ENCODE data around the gene IL21R. TPM values are rescaled to one million over a fixed set of nuclear protein-coding genes. Genes with fewer than 3 reads are reported as not detected.

IL21R gene
- total and polyA plus RNA-seq, 9 of the 15 experiments (the other 6 are each of a cell fraction or from before 2014, with no cell fraction given): 0.04 to 0.34 (median 0.18) TPM; not detected in 1

DNA sequence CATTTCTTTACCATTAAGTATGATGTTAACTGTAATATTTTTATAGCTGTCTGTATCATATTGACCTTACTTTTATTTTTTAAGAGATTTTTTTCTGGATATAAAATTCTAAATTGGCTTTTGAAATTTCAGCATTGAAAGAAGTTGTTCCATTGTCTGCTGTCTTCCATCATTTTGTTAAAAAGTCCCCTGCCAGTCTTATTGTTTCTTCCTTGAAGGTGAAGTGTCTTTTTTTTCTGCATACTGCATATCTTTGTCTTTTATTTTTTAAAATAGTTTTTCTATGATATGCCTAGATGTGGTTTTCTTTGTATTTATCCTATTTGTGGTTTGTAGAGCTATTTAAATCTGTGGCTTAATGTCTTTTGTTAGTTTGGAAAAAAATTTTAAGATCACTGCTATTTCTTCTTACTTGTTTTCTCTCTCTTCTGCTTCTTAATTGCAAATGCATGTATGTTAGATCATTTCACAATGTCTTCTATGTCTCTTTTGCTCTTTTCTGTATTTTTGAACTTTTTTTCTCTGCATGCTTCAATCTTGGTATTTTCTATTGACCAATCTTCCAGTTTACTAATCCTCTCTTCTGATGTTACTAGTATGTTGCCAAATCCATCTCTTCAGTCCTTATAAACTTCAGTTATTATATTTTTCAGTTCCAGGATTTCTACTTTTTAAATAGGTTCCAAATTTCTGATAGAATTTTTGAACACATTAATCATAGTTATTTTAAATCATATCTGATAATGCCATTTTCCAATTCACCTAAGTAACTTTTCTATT lies 20.2 kb downstream of the IL21R start (continued):
- TF ChIP-seq TRIM24 (IDR thresholded peaks at IDR 0.05): peak in 1 of 2 experiments; percentile 62; a peak in 2 of 4 replicates
- TF ChIP-seq NCOR1 (IDR thresholded peaks at IDR 0.05): no peak
- no peak for TF ChIP-seq BMI1 (IDR thresholded peaks at IDR 0.05; ENCODE audit: low read length)
- peak; percentile 97 for TF ChIP-seq TRIM28 (IDR thresholded peaks at IDR 0.05)
- no peak for TF ChIP-seq ZNF175 (CRISPR knock-in tag; IDR thresholded peaks at IDR 0.05; ENCODE audit: low read depth)
- TF ChIP-seq, protein P1, sequence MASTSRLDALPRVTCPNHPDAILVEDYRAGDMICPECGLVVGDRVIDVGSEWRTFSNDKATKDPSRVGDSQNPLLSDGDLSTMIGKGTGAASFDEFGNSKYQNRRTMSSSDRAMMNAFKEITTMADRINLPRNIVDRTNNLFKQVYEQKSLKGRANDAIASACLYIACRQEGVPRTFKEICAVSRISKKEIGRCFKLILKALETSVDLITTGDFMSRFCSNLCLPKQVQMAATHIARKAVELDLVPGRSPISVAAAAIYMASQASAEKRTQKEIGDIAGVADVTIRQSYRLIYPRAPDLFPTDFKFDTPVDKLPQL (IDR thresholded peaks at IDR 0.05; ENCODE audit: extremely low read depth, insufficient read length): no peak
- TF ChIP-seq ZFP30 (CRISPR knock-in tag; IDR thresholded peaks at IDR 0.05; ENCODE audit: borderline replicate concordance): peak; percentile 55; the same call in 1 of the 2 replicates
- no peak for TF ChIP-seq SMAD3 (CRISPR knock-in tag; conservative IDR thresholded peaks at IDR 0.05)
- TF ChIP-seq, protein P2, sequence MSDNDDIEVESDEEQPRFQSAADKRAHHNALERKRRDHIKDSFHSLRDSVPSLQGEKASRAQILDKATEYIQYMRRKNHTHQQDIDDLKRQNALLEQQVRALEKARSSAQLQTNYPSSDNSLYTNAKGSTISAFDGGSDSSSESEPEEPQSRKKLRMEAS (CRISPR knock-in tag; IDR thresholded peaks at IDR 0.05): no peak
- no peak for TF ChIP-seq ZNF274 (IDR thresholded peaks at IDR 0.05; ENCODE audit: borderline replicate concordance, low read depth, low read length)
- 0 out of 2 replicates have a peak, but pooled peaks have one; percentile 17 for TF ChIP-seq XRCC3 (IDR thresholded peaks at IDR 0.05)
- TF ChIP-seq TCF3 (CRISPR knock-in tag; IDR thresholded peaks at IDR 0.05): no peak
- 0 out of 2 replicates have a peak, but pooled peaks have one; percentile 5 for TF ChIP-seq PKNOX1 (IDR thresholded peaks at IDR 0.05)
- TF ChIP-seq SLC30A9 (CRISPR knock-in tag; IDR thresholded peaks at IDR 0.05): no peak
- TF ChIP-seq, protein P3, sequence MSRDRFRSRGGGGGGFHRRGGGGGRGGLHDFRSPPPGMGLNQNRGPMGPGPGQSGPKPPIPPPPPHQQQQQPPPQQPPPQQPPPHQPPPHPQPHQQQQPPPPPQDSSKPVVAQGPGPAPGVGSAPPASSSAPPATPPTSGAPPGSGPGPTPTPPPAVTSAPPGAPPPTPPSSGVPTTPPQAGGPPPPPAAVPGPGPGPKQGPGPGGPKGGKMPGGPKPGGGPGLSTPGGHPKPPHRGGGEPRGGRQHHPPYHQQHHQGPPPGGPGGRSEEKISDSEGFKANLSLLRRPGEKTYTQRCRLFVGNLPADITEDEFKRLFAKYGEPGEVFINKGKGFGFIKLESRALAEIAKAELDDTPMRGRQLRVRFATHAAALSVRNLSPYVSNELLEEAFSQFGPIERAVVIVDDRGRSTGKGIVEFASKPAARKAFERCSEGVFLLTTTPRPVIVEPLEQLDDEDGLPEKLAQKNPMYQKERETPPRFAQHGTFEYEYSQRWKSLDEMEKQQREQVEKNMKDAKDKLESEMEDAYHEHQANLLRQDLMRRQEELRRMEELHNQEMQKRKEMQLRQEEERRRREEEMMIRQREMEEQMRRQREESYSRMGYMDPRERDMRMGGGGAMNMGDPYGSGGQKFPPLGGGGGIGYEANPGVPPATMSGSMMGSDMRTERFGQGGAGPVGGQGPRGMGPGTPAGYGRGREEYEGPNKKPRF (IDR thresholded peaks at IDR 0.05; ENCODE audit: low read depth, low read length): no peak
- TF ChIP-seq GTF2E2 (tag; IDR thresholded peaks at IDR 0.05): peak; percentile 34; the same call in 1 of the 2 replicates
- TF ChIP-seq RB1 (IDR thresholded peaks at IDR 0.05; ENCODE audit: low read depth): no peak
- TF ChIP-seq E2F3 (CRISPR knock-in tag; IDR thresholded peaks at IDR 0.05): no peak
- no peak for TF ChIP-seq TCF7 (IDR thresholded peaks at IDR 0.05; ENCODE audit: borderline replicate concordance)
